BJ (cell line): ENCODE results near the gene DMAC1. TPM values are rescaled to one million over a fixed set of nuclear protein-coding genes. Genes with fewer than 3 reads are reported as not detected.

Source experiments
- CTCF ChIA-PET: fragments of 350-600 bp; formaldehyde crosslinking; extraction: SDS; loops from one replicate; lab custom pipeline; 2021; ENCODE audit warnings: antibody characterized with exemption, inconsistent platforms; lab: Yijun Ruan, JAX
- POLR2A ChIA-PET: fragments of 300-600 bp; sonication (Branson Sonifier 250); formaldehyde crosslinking; extraction: SDS; loops from one replicate; lab custom pipeline; 2021; ENCODE audit warnings: antibody characterized with exemption; lab: Charles Lee
- DNase-seq: peaks from one replicate; pipeline ENCODE4 v3.0.0-alpha.2; 2011; ENCODE audit warnings: low read depth
- H3K27me3 ChIP-seq: 2 replicates; pipeline ENCODE4 v1.6.0; 2011; ENCODE audit warnings: low read length; ENCODE audit not compliant: control insufficient read depth, insufficient read depth
- H3K36me3 ChIP-seq: 2 replicates; pipeline ENCODE4 v1.5.1; 2011; ENCODE audit warnings: low read length; ENCODE audit not compliant: control insufficient read depth, insufficient read depth
- H3K4me3 ChIP-seq: 2 replicates; pipeline ENCODE4 v1.5.1; 2011; ENCODE audit warnings: low read depth, mild to moderate bottlenecking, control low read depth, low read length
- polyA plus RNA-seq: library from polyadenylated mRNA; depleted of rRNA; stranded (reverse); fragments of >200 nt; gene quantifications from 2 replicates; pipeline ENCODE4 v1.2.3, GENCODE V29; 2011
- TF ChIP-seq, protein P1 (sequence below): IDR thresholded peaks from 2 replicates; pipeline ENCODE4 v1.5.1; 2011; ENCODE audit warnings: low read depth, mild to moderate bottlenecking, control low read depth, inconsistent platforms, low read length, moderate library complexity; ENCODE audit not compliant: insufficient read depth

The DMAC1 gene
- polyA plus RNA-seq, 1 experiment = 17.1 TPM

- TF ChIP-seq, protein P1, sequence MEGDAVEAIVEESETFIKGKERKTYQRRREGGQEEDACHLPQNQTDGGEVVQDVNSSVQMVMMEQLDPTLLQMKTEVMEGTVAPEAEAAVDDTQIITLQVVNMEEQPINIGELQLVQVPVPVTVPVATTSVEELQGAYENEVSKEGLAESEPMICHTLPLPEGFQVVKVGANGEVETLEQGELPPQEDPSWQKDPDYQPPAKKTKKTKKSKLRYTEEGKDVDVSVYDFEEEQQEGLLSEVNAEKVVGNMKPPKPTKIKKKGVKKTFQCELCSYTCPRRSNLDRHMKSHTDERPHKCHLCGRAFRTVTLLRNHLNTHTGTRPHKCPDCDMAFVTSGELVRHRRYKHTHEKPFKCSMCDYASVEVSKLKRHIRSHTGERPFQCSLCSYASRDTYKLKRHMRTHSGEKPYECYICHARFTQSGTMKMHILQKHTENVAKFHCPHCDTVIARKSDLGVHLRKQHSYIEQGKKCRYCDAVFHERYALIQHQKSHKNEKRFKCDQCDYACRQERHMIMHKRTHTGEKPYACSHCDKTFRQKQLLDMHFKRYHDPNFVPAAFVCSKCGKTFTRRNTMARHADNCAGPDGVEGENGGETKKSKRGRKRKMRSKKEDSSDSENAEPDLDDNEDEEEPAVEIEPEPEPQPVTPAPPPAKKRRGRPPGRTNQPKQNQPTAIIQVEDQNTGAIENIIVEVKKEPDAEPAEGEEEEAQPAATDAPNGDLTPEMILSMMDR = no peak
- H3K36me3 ChIP-seq = peaks cover 4% of the 10 kb centered on the region; the same call in 1 of the 2 replicates
- peak overlapping the region; percentile 90 for H3K4me3 ChIP-seq
- H3K27me3 ChIP-seq = no peaks in the 10 kb centered on the region
- ChIA-PET CTCF (no interaction called here), POLR2A (no interaction called here)
- no peak for DNase-seq
Measured at GRCh38 chr9:7799944-7800285, 337 bp upstream of the DMAC1 start.

DNA sequence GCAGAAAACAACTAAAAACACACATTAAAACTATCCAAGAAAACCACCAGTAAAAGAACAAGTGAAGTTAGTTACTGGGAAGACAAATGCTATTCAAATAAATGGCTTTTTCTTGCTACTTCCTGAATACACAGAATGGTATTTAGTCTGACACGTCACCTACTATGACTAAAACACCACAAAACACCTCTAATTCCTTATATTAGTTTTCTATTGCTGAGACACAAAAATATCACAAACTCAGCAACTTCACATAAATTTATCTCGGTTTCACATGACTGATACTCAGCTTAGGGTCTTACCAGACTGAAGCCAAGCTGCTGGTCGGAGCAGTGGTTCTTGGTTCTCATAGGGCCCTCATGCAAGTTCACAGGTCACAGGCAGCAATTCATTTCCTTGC lies 5.4 kb downstream of the DMAC1 start:
- Histone ChIP-seq H3K27me3 (no peaks in the 10 kb centered on the region), H3K4me3 (no peak overlapping the region), H3K36me3 (peaks cover 4% of the 10 kb centered on the region; the same call in 1 of the 2 replicates)
- TF ChIP-seq, protein P1 = no peak
- CTCF ChIA-PET = no interaction called here
- DNase-seq = no peak
- POLR2A ChIA-PET = no interaction called here

DNA sequence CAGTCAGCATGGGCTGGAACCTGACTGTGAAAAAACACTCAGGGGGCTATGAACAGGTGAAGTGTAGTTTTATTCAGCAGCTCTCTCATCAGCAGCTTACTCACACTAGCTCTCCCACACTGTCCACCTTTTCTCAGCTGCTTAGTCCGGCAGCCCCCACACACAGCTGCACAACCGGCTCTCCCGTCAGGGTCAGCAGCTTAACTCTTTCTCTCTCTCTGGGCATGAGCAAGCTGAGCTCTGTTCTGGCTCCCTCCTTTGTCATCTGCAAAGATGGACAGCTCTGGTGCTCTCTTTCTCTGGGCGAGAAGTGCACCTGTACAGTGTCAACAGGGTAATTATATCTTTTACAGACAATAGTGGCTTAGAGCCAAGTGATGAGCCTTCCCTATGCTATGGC lies 8.2 kb downstream of the DMAC1 start:
- CTCF ChIA-PET = no interaction called here
- TF ChIP-seq, protein P1 = no peak
- no peak for DNase-seq
- H3K36me3 ChIP-seq = peaks cover 2% of the 10 kb centered on the region; the same call in 1 of the 2 replicates
- H3K4me3 ChIP-seq = no peak overlapping the region
- POLR2A ChIA-PET = no interaction called here
- H3K27me3 ChIP-seq = no peaks in the 10 kb centered on the region

GRCh38 chr9:7790819-7791182 lies 8.8 kb downstream of the DMAC1 start:
- H3K27me3 ChIP-seq = no peaks in the 10 kb centered on the region
- H3K36me3 ChIP-seq = peaks cover 1% of the 10 kb centered on the region; the same call in 1 of the 2 replicates
- no peak for DNase-seq
- ChIA-PET CTCF (no interaction called here), POLR2A (no interaction called here)
- H3K4me3 ChIP-seq = no peak overlapping the region
- TF ChIP-seq, protein P1 = no peak

DNA sequence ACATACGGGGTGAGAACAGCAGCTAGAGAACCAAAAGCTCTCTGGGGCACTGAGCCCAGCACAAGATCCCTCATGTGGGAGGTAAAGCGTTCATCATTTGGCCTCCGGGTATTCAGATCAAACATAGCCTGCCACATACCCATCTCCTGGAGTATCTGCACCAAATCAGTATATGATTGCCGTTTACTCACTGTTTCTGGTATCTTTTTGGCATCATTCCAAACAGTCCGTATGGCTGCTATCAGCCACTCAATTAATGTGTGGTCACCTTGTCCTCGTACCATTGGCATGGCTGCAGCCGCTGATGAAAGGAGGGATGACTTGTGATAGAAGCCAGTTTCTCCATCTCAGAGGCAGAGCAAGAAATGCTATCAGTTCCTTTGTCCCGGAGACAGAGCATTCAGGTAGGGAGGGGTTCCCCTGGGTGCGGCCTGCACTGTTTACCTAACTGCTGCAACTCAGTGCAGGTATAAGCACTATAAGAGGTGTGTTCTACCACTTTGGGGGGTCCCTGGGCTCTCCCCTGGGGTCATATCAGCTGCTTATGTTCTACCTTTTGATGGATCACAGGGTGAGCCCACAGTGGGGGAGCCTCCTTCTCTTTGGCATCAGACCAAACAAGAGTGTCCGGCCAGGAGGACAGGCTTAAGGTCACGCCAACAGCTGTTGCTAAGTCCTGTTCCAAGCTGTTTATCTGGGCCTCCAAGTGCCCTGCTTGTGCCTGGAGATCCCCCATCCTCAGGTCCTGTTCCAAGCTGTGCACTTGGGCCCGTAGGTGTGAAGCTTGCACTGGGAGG lies 9.4 kb downstream of the DMAC1 start:
- TF ChIP-seq, protein P1 = no peak
- DNase-seq = no peak
- POLR2A ChIA-PET = no interaction called here
- Histone ChIP-seq H3K27me3 (no peaks in the 10 kb centered on the region), H3K4me3 (no peak overlapping the region), H3K36me3 (no peaks in the 10 kb centered on the region)
- CTCF ChIA-PET = no interaction called here
